PC-3 (cell line): ENCODE measurements around the gene GUCY2D.

ENCODE experiments used
- EZH2 ChIP-seq: fragments of 300-600 bp; sonication (generic); IDR thresholded peaks from one replicate; pipeline ENCODE4 v1.6.1; 2017; ENCODE audit warnings: antibody characterized with exemption, mild to moderate bottlenecking, low read length; ENCODE audit not compliant: unreplicated experiment
- EZH2phosphoT487 ChIP-seq: fragments of 300-600 bp; sonication (generic); IDR thresholded peaks from 2 replicates; pipeline ENCODE4 v1.6.1; 2018; ENCODE audit warnings: mild to moderate bottlenecking, antibody characterized with exemption, low read length, borderline replicate concordance
- TF ChIP-seq, protein P1 (sequence below): fragments of 300-600 bp; sonication (generic); conservative IDR thresholded peaks from 2 replicates; pipeline ENCODE4 v1.5.1; 2017; ENCODE audit warnings: antibody characterized with exemption, low read depth, mild to moderate bottlenecking, low read length

DNA sequence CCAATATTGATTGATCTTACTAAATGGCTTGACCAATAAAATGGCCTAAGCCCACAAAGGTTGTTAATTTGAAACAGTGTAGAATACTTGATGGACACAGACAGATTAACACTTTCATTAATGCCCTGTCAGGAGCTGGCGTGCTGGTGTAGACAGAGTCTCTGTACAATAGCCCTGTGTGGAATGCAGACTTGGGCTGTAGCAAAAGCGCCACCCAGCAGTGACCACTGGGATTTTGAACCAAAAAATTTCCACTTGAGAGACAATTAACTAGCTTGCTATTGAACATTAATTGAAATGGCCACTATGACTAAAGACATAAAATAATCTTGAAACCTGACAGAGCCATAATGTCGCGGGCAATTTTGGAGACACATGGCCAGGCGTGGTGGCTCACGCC lies 19.7 kb upstream of the GUCY2D start:
- TF ChIP-seq, protein P1, sequence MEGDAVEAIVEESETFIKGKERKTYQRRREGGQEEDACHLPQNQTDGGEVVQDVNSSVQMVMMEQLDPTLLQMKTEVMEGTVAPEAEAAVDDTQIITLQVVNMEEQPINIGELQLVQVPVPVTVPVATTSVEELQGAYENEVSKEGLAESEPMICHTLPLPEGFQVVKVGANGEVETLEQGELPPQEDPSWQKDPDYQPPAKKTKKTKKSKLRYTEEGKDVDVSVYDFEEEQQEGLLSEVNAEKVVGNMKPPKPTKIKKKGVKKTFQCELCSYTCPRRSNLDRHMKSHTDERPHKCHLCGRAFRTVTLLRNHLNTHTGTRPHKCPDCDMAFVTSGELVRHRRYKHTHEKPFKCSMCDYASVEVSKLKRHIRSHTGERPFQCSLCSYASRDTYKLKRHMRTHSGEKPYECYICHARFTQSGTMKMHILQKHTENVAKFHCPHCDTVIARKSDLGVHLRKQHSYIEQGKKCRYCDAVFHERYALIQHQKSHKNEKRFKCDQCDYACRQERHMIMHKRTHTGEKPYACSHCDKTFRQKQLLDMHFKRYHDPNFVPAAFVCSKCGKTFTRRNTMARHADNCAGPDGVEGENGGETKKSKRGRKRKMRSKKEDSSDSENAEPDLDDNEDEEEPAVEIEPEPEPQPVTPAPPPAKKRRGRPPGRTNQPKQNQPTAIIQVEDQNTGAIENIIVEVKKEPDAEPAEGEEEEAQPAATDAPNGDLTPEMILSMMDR, result peak; percentile 51; the same call in 1 of the 2 replicates
- TF ChIP-seq EZH2 (no peak), EZH2phosphoT487 (no peak)
